Glutamatergic neuron (in vitro differentiated cells): ENCODE measurements around the gene CDH4. TPM values are rescaled to one million over a fixed set of nuclear protein-coding genes. Genes with fewer than 3 reads are reported as not detected.

Source experiments
- DNase-seq: peaks from one replicate; pipeline ENCODE4 v3.0.0; 2022
- H3K27ac Mint-ChIP-seq: one replicate; pipeline ENCODE4 v1.8.0; 2020; ENCODE audit warnings: mild to moderate bottlenecking, mixed read lengths, inconsistent platforms; ENCODE audit not compliant: unreplicated experiment
- H3K27me3 Mint-ChIP-seq: one replicate; pipeline ENCODE4 v1.8.0; 2020; ENCODE audit warnings: mild to moderate bottlenecking, moderate library complexity, mixed read lengths, inconsistent platforms; ENCODE audit not compliant: unreplicated experiment
- H3K36me3 Mint-ChIP-seq: one replicate; pipeline ENCODE4 v1.8.0; 2020; ENCODE audit warnings: mild to moderate bottlenecking, mixed read lengths, inconsistent platforms; ENCODE audit not compliant: unreplicated experiment
- H3K4me1 Mint-ChIP-seq: one replicate; pipeline ENCODE4 v1.8.0; 2020; ENCODE audit warnings: mild to moderate bottlenecking, low read depth, mixed read lengths, inconsistent platforms; ENCODE audit not compliant: unreplicated experiment
- H3K4me3 Mint-ChIP-seq: one replicate; pipeline ENCODE4 v1.8.0; 2020; ENCODE audit warnings: mild to moderate bottlenecking, mixed read lengths, inconsistent platforms; ENCODE audit not compliant: unreplicated experiment
- H3K9me3 Mint-ChIP-seq: one replicate; pipeline ENCODE4 v1.8.0; 2020; ENCODE audit warnings: mild to moderate bottlenecking, moderate library complexity, mixed read lengths, inconsistent platforms; ENCODE audit not compliant: unreplicated experiment
- CTCF ChIP-seq: fragments of 200-600 bp; sonication (generic); IDR thresholded peaks from one replicate; pipeline ENCODE4 v1.5.0; 2021; ENCODE audit not compliant: partially characterized antibody, unreplicated experiment
- total RNA-seq: library from RNA; stranded (reverse); fragmentation: NEBNext Ultra II Directional; extraction: Animal tissue kit (Norgen Biotek cat#: 25700); gene quantifications from one replicate; pipeline ENCODE4 v1.2.1, GENCODE V29; 2021; ENCODE audit not compliant: unreplicated experiment

Gene CDH4
- total RNA-seq, 1 donor from 2014 or later: 1.2 TPM

GRCh38 chr20:61887596-61888093 is 635.6 kb downstream of the CDH4 start:
- H3K27me3 Mint-ChIP-seq: peaks cover 14% of the 10 kb centered on the region
- H3K9me3 Mint-ChIP-seq: peaks cover 7% of the 10 kb centered on the region
- no peak overlapping the region for H3K4me3 Mint-ChIP-seq
- peak; percentile 10 for DNase-seq
- H3K27ac Mint-ChIP-seq: no peak overlapping the region
- H3K4me1 Mint-ChIP-seq: peaks cover 2% of the 10 kb centered on the region
- H3K36me3 Mint-ChIP-seq: peaks cover 6% of the 10 kb centered on the region
- TF ChIP-seq CTCF: peak; percentile 47

GRCh38 chr20:61888101-61888865 is 636.2 kb downstream of the CDH4 start:
- H3K36me3 Mint-ChIP-seq: peaks cover 6% of the 10 kb centered on the region

GRCh38 chr20:61889659-61890058 is 637.6 kb downstream of the CDH4 start:
- DNase-seq: no peak
- H3K4me1 Mint-ChIP-seq: peaks cover 2% of the 10 kb centered on the region
- peaks cover 7% of the 10 kb centered on the region for H3K9me3 Mint-ChIP-seq
- peaks cover 6% of the 10 kb centered on the region for H3K36me3 Mint-ChIP-seq
- H3K4me3 Mint-ChIP-seq: no peak overlapping the region
- no peak overlapping the region for H3K27ac Mint-ChIP-seq
- H3K27me3 Mint-ChIP-seq: peaks cover 12% of the 10 kb centered on the region
- no peak for TF ChIP-seq CTCF

More at GRCh38 chr20:61888101-61888865, 636.2 kb downstream of the CDH4 start:
- no peak for TF ChIP-seq CTCF
- Mint-ChIP-seq H3K9me3 (peaks cover 7% of the 10 kb centered on the region), H3K27ac (no peak overlapping the region), H3K4me1 (peaks cover 2% of the 10 kb centered on the region), H3K4me3 (no peak overlapping the region), H3K27me3 (peaks cover 12% of the 10 kb centered on the region)
- DNase-seq: peak; percentile 12

GRCh38 chr20:61890210-61890609 is 638.1 kb downstream of the CDH4 start:
- H3K27me3 Mint-ChIP-seq: peaks cover 10% of the 10 kb centered on the region
- H3K4me1 Mint-ChIP-seq: peaks cover 2% of the 10 kb centered on the region
- no peak for TF ChIP-seq CTCF
- H3K27ac Mint-ChIP-seq: no peak overlapping the region
- H3K36me3 Mint-ChIP-seq: peaks cover 6% of the 10 kb centered on the region
- H3K9me3 Mint-ChIP-seq: peaks cover 7% of the 10 kb centered on the region
- DNase-seq: no peak
- no peak overlapping the region for H3K4me3 Mint-ChIP-seq

- Mint-ChIP-seq H3K4me3 (no peak overlapping the region), H3K36me3 (peaks cover 6% of the 10 kb centered on the region), H3K27me3 (peaks cover 10% of the 10 kb centered on the region), H3K9me3 (peaks cover 7% of the 10 kb centered on the region), H3K27ac (no peak overlapping the region), H3K4me1 (peaks cover 2% of the 10 kb centered on the region)
- TF ChIP-seq CTCF: no peak
- no peak for DNase-seq
Measured at GRCh38 chr20:61891476-61891875, 639.4 kb downstream of the CDH4 start.
